ENCODE measurements around the gene DNTTIP2.

GRCh38 chr1:93888900-93889299, 9.9 kb upstream of the DNTTIP2 start:
- TF ChIP-seq, protein P1, sequence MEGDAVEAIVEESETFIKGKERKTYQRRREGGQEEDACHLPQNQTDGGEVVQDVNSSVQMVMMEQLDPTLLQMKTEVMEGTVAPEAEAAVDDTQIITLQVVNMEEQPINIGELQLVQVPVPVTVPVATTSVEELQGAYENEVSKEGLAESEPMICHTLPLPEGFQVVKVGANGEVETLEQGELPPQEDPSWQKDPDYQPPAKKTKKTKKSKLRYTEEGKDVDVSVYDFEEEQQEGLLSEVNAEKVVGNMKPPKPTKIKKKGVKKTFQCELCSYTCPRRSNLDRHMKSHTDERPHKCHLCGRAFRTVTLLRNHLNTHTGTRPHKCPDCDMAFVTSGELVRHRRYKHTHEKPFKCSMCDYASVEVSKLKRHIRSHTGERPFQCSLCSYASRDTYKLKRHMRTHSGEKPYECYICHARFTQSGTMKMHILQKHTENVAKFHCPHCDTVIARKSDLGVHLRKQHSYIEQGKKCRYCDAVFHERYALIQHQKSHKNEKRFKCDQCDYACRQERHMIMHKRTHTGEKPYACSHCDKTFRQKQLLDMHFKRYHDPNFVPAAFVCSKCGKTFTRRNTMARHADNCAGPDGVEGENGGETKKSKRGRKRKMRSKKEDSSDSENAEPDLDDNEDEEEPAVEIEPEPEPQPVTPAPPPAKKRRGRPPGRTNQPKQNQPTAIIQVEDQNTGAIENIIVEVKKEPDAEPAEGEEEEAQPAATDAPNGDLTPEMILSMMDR (IDR thresholded peaks at IDR 0.05) = no peak
- TF ChIP-seq POLR2A (IDR thresholded peaks at IDR 0.05) = no peak
